SK-N-SH (cell line): ENCODE measurements around the gene SCNN1B. TPM values are rescaled to one million over a fixed set of nuclear protein-coding genes. Genes with fewer than 3 reads are reported as not detected.

ENCODE experiments used
- CTCF ChIA-PET: fragments of 300-600, 350-600 bp; formaldehyde crosslinking; extraction: SDS; loops from one replicate; lab custom pipeline; 2021; lab: Yijun Ruan, JAX
- POLR2A ChIA-PET: fragments of 350-600 bp; sonication (Branson Sonifier 250); formaldehyde crosslinking; extraction: SDS; loops from one replicate; lab custom pipeline; 2020; ENCODE audit warnings: antibody characterized with exemption, inconsistent platforms; lab: Yijun Ruan, JAX
- DNase-seq: peaks from one replicate; pipeline ENCODE4 v3.0.0; 2012
- H2AFZ ChIP-seq: fragments of 200-600 bp; sonication (generic); 2 replicates; pipeline ENCODE4 v1.8.1; 2016; ENCODE audit warnings: antibody characterized with exemption, mild to moderate bottlenecking, low read depth
- H3F3A ChIP-seq: fragments of 200-600 bp; sonication (generic); replicated peaks from 2 replicates; pipeline ENCODE3; 2016; ENCODE audit warnings: antibody characterized with exemption, mild to moderate bottlenecking; ENCODE audit not compliant: insufficient read depth
- H3K27ac ChIP-seq, 2 experiments: fragments of 200-500 bp in 1 of 2; fragments of 200-600 bp in 1 of 2; sonication (Bioruptor generic) in 1 of 2; sonication (generic), shearing (Covaris generic) in 1 of 2; 2 replicates each; pipeline versions ENCODE4 v1.5.1 to v1.6.1; 2014 to 2016; ENCODE audit warnings: low read depth in 2 of 2, inconsistent platforms in 1 of 2, low read length in 1 of 2, mild to moderate bottlenecking in 1 of 2, mixed read lengths in 1 of 2
- H3K27me3 ChIP-seq: fragments of 200-600 bp; sonication (generic), shearing (Covaris generic); 2 replicates; pipeline ENCODE4 v1.6.1; 2016; ENCODE audit warnings: mixed run types; ENCODE audit not compliant: insufficient read depth
- H3K36me3 ChIP-seq, 2 experiments: fragments of 200-500 bp in 1 of 2; fragments of 200-600 bp in 1 of 2; sonication (Bioruptor generic) in 1 of 2; sonication (generic) in 1 of 2; replicated peaks in 1 of 2; 2 replicates each; pipeline versions ENCODE3 to v1.5.1; 2014 to 2016; ENCODE audit warnings: low read length in 1 of 2, mild to moderate bottlenecking in 1 of 2; ENCODE audit not compliant: insufficient read depth in 2 of 2, control insufficient read depth in 1 of 2
- H3K4me1 ChIP-seq, 2 experiments: fragments of 200-500 bp in 1 of 2; fragments of 200-600 bp in 1 of 2; sonication (Bioruptor generic) in 1 of 2; sonication (generic), shearing (Covaris generic) in 1 of 2; 2 replicates each; pipeline versions ENCODE4 v1.5.1 to v1.6.1; 2014 to 2016; ENCODE audit warnings: low read depth in 1 of 2, low read length in 1 of 2, mixed run types in 1 of 2; ENCODE audit not compliant: insufficient read depth in 2 of 2, control insufficient read depth in 1 of 2
- H3K4me2 ChIP-seq: fragments of 200-600 bp; sonication (generic), shearing (Covaris generic); 2 replicates; pipeline ENCODE4 v1.6.1; 2017; ENCODE audit warnings: mixed run types
- H3K4me3 ChIP-seq, 2 experiments: fragments of 200-500 bp in 1 of 2; fragments of 200-600 bp in 1 of 2; sonication (Bioruptor generic) in 1 of 2; sonication (generic), shearing (Covaris generic) in 1 of 2; 2 replicates each; pipeline versions ENCODE4 v1.5.1 to v1.8.1; 2014 to 2016; ENCODE audit warnings: low read depth in 2 of 2, inconsistent platforms in 1 of 2, low read length in 1 of 2, mild to moderate bottlenecking in 1 of 2, mixed read lengths in 1 of 2, moderate library complexity in 1 of 2
- H3K79me2 ChIP-seq: fragments of 200-600 bp; sonication (generic); 2 replicates; pipeline ENCODE4 v1.8.1; 2017; ENCODE audit warnings: mild to moderate bottlenecking; ENCODE audit not compliant: insufficient read depth
- H3K9ac ChIP-seq: fragments of 200-600 bp; sonication (generic); 2 replicates; pipeline ENCODE4 v1.6.1; 2017; ENCODE audit warnings: mixed run types
- H3K9me2 ChIP-seq: fragments of 200-600 bp; sonication (generic); 2 replicates; pipeline ENCODE4 v1.6.1; 2017; ENCODE audit warnings: mixed run types
- H3K9me3 ChIP-seq: fragments of 200-600 bp; sonication (generic); 2 replicates; pipeline ENCODE4 v1.6.1; 2017; ENCODE audit warnings: mixed run types, mild to moderate bottlenecking, moderate library complexity
- H4K20me1 ChIP-seq: fragments of 200-600 bp; sonication (generic); 2 replicates; pipeline ENCODE4 v1.6.1; 2017; ENCODE audit warnings: mild to moderate bottlenecking, mixed run types; ENCODE audit not compliant: insufficient read depth
- CHD2 ChIP-seq: fragments of 150-350 bp; IDR thresholded peaks from 2 replicates; pipeline ENCODE4 v1.6.1; 2018; ENCODE audit warnings: low read length; ENCODE audit not compliant: partially characterized antibody
- EZH2phosphoT487 ChIP-seq: fragments of 200-600 bp; sonication (generic); IDR thresholded peaks from 2 replicates; pipeline ENCODE4 v1.6.1; 2017; ENCODE audit warnings: low read depth, mixed run types, mild to moderate bottlenecking, antibody characterized with exemption, moderate library complexity, borderline replicate concordance
- FOSL2 ChIP-seq: IDR thresholded peaks from 2 replicates; pipeline ENCODE4 v1.4.0; 2012; ENCODE audit warnings: low read depth, mild to moderate bottlenecking, moderate library complexity, borderline replicate concordance
- GATA2 ChIP-seq: sonication (generic); formaldehyde crosslinking; IDR thresholded peaks from 2 replicates; pipeline ENCODE4 v1.5.0; 2020; ENCODE audit warnings: mild to moderate bottlenecking, missing genetic modification reagents
- JUND ChIP-seq: IDR thresholded peaks from 2 replicates; pipeline ENCODE4 v1.4.0; 2012
- MXI1 ChIP-seq: IDR thresholded peaks from 2 replicates; pipeline ENCODE4 v1.6.1; 2012; ENCODE audit warnings: mild to moderate bottlenecking, low read depth, low read length, improper control_type of control experiment
- RCOR1 ChIP-seq: fragments of 150-350 bp; IDR thresholded peaks from 2 replicates; pipeline ENCODE4 v1.6.1; 2017; ENCODE audit warnings: antibody characterized with exemption, low read length
- RFX5 ChIP-seq: IDR thresholded peaks from 2 replicates; pipeline ENCODE4 v1.6.1; 2012; ENCODE audit warnings: mild to moderate bottlenecking, improper control_type of control experiment, low read length
- SIN3A ChIP-seq: IDR thresholded peaks from 2 replicates; pipeline ENCODE4 v1.6.1; 2012; ENCODE audit warnings: low read depth, mild to moderate bottlenecking, low read length, moderate library complexity, borderline replicate concordance
- TAF1 ChIP-seq: IDR thresholded peaks from 2 replicates; pipeline ENCODE4 v1.6.1; 2012; ENCODE audit warnings: low read depth, mild to moderate bottlenecking, low read length, moderate library complexity, borderline replicate concordance
- TCF12 ChIP-seq: IDR thresholded peaks from 2 replicates; pipeline ENCODE4 v1.4.0; 2012
- TEAD4 ChIP-seq: IDR thresholded peaks from 2 replicates; pipeline ENCODE4 v1.4.0; 2012; ENCODE audit warnings: mild to moderate bottlenecking, borderline replicate concordance; ENCODE audit not compliant: insufficient read depth
- WGBS: methylation state at CpG from one replicate; pipeline ENCODE4 v1.1.6; 2017; ENCODE audit warnings: low lambda C conversion rate; 5-methylcytosine and 5-hydroxymethylcytosine counted together
- polyA plus RNA-seq, 3 experiments: library from polyadenylated mRNA; depleted of rRNA; stranded (reverse); fragments of >200 nt; gene quantifications; 2 replicates each; pipeline ENCODE4 v1.2.3, GENCODE V29; 2012
- TF ChIP-seq, protein P1 (sequence below): IDR thresholded peaks from 2 replicates; pipeline ENCODE4 v1.6.1; 2012; ENCODE audit warnings: mild to moderate bottlenecking, low read depth, low read length, moderate library complexity
- TF ChIP-seq, protein P2 (sequence below): IDR thresholded peaks from 2 replicates; pipeline ENCODE4 v1.4.0; 2012; ENCODE audit warnings: low read depth, borderline replicate concordance
- TF ChIP-seq, protein P3 (sequence below): IDR thresholded peaks from 2 replicates; pipeline ENCODE4; 2012
- TF ChIP-seq, protein P4 (sequence below): fragments of 150-350 bp; IDR thresholded peaks from 2 replicates; pipeline ENCODE4 v1.6.1; 2016; ENCODE audit warnings: mild to moderate bottlenecking, low read depth, low read length

SCNN1B gene
- polyA plus RNA-seq, 1 of the 3 experiments (the other 2 are of a cell fraction): not detected

DNA sequence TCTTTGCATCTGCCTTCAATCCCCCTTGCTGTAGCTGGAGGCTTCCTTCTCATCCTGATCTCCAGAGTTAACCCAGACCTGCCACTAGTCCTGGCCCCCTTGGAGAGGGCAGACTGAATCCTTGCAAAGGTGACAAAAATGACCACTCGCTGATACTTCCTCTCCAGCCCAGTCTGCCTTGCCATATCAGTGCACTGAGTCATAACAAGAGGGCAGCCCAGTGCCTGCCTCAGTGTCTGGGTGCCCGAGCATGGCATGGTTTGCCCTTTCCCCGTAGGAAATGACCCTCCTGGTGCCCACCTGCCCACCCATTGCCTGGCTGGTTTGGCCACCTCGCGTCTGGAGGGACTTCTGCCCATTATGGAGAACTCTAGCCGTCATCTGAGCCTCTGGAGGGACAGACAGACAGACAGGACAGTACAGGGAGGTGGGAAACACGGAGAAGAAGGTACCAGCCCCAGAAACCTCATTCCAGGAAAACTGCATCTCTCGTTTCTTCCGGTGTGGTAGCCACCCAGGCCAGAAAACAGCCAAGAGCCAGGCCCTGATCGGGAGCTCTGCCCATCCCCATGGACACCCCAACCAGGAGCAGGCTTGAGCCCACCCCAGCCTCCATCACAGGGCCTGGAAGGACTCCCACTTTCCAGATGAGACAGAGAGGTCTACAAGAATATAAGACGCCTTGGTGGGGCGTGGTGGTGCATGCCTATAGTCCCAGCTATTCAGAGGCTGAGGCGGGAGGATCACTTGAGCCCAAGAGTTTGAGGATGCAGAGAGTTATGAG lies 71.5 kb downstream of the SCNN1B start:
- H3F3A ChIP-seq: no peaks in the 10 kb centered on the region
- H3K4me2 ChIP-seq: no peak overlapping the region
- no peaks in the 10 kb centered on the region for H3K9me3 ChIP-seq
- H4K20me1 ChIP-seq: no peaks in the 10 kb centered on the region
- no peak overlapping the region for H2AFZ ChIP-seq
- H3K9ac ChIP-seq: no peak overlapping the region
- H3K27ac ChIP-seq: no peak overlapping the region
- CTCF ChIA-PET: interaction anchor here (0.6 kb wide), 1 partner anchor 85 kb away, joined by 3 read pairs; no protein-coding TSS in a partner anchor
- H3K9me2 ChIP-seq: no peaks in the 10 kb centered on the region
- H3K4me1 ChIP-seq: no peaks in the 10 kb centered on the region
- H3K79me2 ChIP-seq: no peaks in the 10 kb centered on the region
- H3K36me3 ChIP-seq: no peaks in the 10 kb centered on the region
- TF ChIP-seq JUND: no peak
- POLR2A ChIA-PET: no interaction called here
- H3K4me3 ChIP-seq: no peak overlapping the region
- no peak for DNase-seq
- WGBS: 69% methylated on average over 6 of the region's 13 CpGs
- H3K27me3 ChIP-seq: no peaks in the 10 kb centered on the region

DNA sequence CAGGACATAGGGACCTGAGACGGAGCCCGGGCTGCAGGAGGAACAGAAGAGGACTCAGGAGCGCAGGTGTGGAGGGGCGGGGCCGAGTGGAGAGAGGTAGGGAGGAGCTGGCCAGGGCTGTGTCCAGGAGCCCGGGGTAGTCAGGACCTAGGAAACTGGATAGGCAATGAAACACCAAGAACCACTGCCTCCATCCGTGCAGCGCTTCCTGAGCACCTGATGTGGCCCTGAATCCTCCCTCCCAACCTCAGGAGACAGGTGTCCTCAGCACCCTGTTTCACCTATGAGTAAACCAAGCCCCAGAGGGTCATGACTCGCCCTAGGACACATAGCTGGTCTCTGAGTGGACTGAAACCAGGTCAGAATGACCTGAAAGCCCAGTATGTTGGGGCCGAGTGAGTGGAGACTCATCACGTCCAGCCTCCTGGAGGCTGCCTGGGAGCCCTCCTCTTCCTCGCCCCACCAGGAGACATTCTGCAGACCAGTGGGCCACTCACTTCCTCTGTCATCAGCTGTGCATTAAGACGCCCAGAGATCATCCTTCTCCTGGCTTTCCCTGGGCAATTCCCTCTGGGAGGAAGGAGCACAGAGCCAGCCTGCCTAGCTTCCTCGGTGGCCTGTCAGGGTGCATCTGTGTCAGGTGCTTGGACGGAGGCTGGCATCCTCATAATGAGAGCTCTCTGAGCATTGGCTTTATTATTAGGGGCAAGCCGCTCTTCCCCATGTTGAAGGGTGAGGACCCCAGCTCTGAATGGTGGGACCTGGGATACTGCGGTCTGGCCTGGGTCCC lies 72.8 kb downstream of the SCNN1B start:
- no peak for DNase-seq
- WGBS: 49% methylated on average over 11 of the region's 17 CpGs
- no peaks in the 10 kb centered on the region for H3K9me2 ChIP-seq
- TF ChIP-seq GATA2 (no peak), RFX5 (no peak), EZH2phosphoT487 (no peak), TEAD4 (no peak), CHD2 (no peak), SIN3A (no peak), TAF1 (no peak), TCF12 (no peak), FOSL2 (no peak), RCOR1 (no peak), MXI1 (no peak)
- TF ChIP-seq, protein P1, sequence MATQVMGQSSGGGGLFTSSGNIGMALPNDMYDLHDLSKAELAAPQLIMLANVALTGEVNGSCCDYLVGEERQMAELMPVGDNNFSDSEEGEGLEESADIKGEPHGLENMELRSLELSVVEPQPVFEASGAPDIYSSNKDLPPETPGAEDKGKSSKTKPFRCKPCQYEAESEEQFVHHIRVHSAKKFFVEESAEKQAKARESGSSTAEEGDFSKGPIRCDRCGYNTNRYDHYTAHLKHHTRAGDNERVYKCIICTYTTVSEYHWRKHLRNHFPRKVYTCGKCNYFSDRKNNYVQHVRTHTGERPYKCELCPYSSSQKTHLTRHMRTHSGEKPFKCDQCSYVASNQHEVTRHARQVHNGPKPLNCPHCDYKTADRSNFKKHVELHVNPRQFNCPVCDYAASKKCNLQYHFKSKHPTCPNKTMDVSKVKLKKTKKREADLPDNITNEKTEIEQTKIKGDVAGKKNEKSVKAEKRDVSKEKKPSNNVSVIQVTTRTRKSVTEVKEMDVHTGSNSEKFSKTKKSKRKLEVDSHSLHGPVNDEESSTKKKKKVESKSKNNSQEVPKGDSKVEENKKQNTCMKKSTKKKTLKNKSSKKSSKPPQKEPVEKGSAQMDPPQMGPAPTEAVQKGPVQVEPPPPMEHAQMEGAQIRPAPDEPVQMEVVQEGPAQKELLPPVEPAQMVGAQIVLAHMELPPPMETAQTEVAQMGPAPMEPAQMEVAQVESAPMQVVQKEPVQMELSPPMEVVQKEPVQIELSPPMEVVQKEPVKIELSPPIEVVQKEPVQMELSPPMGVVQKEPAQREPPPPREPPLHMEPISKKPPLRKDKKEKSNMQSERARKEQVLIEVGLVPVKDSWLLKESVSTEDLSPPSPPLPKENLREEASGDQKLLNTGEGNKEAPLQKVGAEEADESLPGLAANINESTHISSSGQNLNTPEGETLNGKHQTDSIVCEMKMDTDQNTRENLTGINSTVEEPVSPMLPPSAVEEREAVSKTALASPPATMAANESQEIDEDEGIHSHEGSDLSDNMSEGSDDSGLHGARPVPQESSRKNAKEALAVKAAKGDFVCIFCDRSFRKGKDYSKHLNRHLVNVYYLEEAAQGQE: no peak
- TF ChIP-seq, protein P2, sequence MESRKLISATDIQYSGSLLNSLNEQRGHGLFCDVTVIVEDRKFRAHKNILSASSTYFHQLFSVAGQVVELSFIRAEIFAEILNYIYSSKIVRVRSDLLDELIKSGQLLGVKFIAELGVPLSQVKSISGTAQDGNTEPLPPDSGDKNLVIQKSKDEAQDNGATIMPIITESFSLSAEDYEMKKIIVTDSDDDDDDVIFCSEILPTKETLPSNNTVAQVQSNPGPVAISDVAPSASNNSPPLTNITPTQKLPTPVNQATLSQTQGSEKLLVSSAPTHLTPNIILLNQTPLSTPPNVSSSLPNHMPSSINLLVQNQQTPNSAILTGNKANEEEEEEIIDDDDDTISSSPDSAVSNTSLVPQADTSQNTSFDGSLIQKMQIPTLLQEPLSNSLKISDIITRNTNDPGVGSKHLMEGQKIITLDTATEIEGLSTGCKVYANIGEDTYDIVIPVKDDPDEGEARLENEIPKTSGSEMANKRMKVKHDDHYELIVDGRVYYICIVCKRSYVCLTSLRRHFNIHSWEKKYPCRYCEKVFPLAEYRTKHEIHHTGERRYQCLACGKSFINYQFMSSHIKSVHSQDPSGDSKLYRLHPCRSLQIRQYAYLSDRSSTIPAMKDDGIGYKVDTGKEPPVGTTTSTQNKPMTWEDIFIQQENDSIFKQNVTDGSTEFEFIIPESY: no peak
- TF ChIP-seq, protein P3, sequence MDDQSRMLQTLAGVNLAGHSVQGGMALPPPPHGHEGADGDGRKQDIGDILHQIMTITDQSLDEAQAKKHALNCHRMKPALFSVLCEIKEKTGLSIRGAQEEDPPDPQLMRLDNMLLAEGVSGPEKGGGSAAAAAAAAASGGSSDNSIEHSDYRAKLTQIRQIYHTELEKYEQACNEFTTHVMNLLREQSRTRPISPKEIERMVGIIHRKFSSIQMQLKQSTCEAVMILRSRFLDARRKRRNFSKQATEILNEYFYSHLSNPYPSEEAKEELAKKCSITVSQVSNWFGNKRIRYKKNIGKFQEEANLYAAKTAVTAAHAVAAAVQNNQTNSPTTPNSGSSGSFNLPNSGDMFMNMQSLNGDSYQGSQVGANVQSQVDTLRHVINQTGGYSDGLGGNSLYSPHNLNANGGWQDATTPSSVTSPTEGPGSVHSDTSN: no peak
- TF ChIP-seq, protein P4, sequence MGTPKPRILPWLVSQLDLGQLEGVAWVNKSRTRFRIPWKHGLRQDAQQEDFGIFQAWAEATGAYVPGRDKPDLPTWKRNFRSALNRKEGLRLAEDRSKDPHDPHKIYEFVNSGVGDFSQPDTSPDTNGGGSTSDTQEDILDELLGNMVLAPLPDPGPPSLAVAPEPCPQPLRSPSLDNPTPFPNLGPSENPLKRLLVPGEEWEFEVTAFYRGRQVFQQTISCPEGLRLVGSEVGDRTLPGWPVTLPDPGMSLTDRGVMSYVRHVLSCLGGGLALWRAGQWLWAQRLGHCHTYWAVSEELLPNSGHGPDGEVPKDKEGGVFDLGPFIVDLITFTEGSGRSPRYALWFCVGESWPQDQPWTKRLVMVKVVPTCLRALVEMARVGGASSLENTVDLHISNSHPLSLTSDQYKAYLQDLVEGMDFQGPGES: no peak
- H3F3A ChIP-seq: no peaks in the 10 kb centered on the region
- H3K9me3 ChIP-seq: no peaks in the 10 kb centered on the region
- no peak overlapping the region for H3K4me3 ChIP-seq
- H4K20me1 ChIP-seq: no peaks in the 10 kb centered on the region
- no peak overlapping the region for H3K9ac ChIP-seq
- H3K79me2 ChIP-seq: no peaks in the 10 kb centered on the region
- ChIA-PET POLR2A (no interaction called here), CTCF (interaction anchor here (0.7 kb wide), 1 partner anchor 60 kb away, joined by 3 read pairs; no protein-coding TSS in a partner anchor)
- no peaks in the 10 kb centered on the region for H3K36me3 ChIP-seq
- no peak overlapping the region for H2AFZ ChIP-seq
- H3K4me1 ChIP-seq: no peaks in the 10 kb centered on the region
- H3K27me3 ChIP-seq: no peaks in the 10 kb centered on the region
- H3K4me2 ChIP-seq: no peak overlapping the region
- H3K27ac ChIP-seq: no peak overlapping the region
